Left lung (tissue), 10 donors: Measurements from ENCODE around the gene UTP15. TPM values are rescaled to one million over a fixed set of nuclear protein-coding genes. Genes with fewer than 3 reads are reported as not detected.

ENCODE experiments used
- ATAC-seq: fragments of 200-7000 bp; cut with Tn5 transposase; one replicate; pipeline ENCODE4 v1.9.1; 2020; ENCODE audit warnings: moderate library complexity
- DNase-seq, 4 donors: peaks; one replicate each; pipeline ENCODE4 v3.0.0-alpha.2; 2013 to 2020
- H3K27ac ChIP-seq, 2 donors: fragments of 200-600 bp; sonication (generic) in 1 of 2; one replicate each; pipeline versions ENCODE4 v1.5.0 to v1.8.0; 2020 to 2021
- H3K27me3 ChIP-seq, 2 donors: fragments of 200-600 bp; sonication (generic) in 1 of 2; one replicate each; pipeline versions ENCODE4 v1.5.0 to v1.8.0; 2020 to 2021
- H3K36me3 ChIP-seq, 2 donors: fragments of 200-600 bp; sonication (generic) in 1 of 2; one replicate each; pipeline versions ENCODE4 v1.5.0 to v1.8.0; 2020 to 2021
- H3K4me1 ChIP-seq, 2 donors: fragments of 200-600 bp; one replicate each; pipeline ENCODE4 v1.8.0; 2021
- H3K4me3 ChIP-seq, 2 donors: fragments of 200-600 bp; sonication (generic) in 1 of 2; one replicate each; pipeline versions ENCODE4 v1.5.0 to v1.8.0; 2020 to 2021; ENCODE audit warnings: mild to moderate bottlenecking in 1 of 2
- H3K9me3 ChIP-seq, 2 donors: fragments of 200-600 bp; sonication (generic) in 1 of 2; one replicate each; pipeline versions ENCODE4 v1.5.0 to v1.8.0; 2020 to 2021
- intact Hi-C, 2 donors: fragments of 100-400 bp; cut with DNase I; formaldehyde crosslinking; loops; one replicate each; pipeline versions ENCODE4 v1.11.2 to v1.14.2; 2022
- polyA plus RNA-seq, 6 donors: library from polyadenylated mRNA; unstranded; fragments of 120-200 nt; gene quantifications; one replicate each; pipeline ENCODE4 v1.2.1, GENCODE V29; 2013; ENCODE audit not compliant: insufficient read length in 6 of 6
- total RNA-seq, 2 donors: library from RNA; stranded (reverse); fragmentation: NEBNext Ultra II Directional; extraction: Animal tissue kit (Norgen Biotek cat#: 25700); gene quantifications; one replicate each; pipeline ENCODE4 v1.2.1, GENCODE V29; 2021
- TF ChIP-seq, protein P1 (sequence below), 2 donors: fragments of 200-600 bp; sonication (generic) in 1 of 2; IDR thresholded peaks; one replicate each; pipeline versions ENCODE4 v1.5.0 to v1.8.0; 2021; ENCODE audit warnings: antibody characterized with exemption in 2 of 2
- donor health status: DM: no; HTN: yes; CAD: no.
- donor health status: DM: no; HTN: no; CAD: no.

Gene UTP15
- total and polyA plus RNA-seq, 8 donors: 10.9 to 22.6 (median 17.3) TPM

DNA sequence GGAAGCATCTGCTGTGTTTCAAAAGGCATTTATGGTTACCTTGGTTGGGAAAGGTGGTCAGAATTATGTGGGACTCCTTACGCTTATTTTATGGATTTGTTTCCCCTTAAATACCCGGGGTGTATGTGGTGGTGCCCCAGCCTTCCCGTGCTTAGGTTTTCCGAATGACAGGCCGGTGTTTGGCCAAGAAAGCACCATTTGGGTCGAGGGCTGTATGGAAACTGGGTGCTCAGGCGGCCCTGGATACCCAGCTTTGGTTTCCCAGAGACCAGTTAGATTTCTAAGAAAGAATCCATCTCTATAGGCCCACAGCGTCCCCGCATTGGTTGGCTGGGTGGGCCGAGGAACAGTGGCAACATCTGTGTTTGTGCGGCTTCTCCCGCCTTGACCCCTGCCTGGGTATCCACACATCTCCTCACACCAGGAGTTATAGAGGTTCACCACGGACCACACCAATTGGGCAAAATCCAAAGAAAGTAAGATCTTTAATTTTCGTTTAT lies 61.3 kb downstream of the UTP15 start:
- peak overlapping the region; percentile 53 to 57 for H3K4me3 ChIP-seq
- peaks cover 0 to 16% of the 10 kb centered on the region in 2 donors for H3K4me1 ChIP-seq
- ATAC-seq: no peak
- DNase-seq: no peak
- intact Hi-C loops: no loop called here
- TF ChIP-seq, protein P1, sequence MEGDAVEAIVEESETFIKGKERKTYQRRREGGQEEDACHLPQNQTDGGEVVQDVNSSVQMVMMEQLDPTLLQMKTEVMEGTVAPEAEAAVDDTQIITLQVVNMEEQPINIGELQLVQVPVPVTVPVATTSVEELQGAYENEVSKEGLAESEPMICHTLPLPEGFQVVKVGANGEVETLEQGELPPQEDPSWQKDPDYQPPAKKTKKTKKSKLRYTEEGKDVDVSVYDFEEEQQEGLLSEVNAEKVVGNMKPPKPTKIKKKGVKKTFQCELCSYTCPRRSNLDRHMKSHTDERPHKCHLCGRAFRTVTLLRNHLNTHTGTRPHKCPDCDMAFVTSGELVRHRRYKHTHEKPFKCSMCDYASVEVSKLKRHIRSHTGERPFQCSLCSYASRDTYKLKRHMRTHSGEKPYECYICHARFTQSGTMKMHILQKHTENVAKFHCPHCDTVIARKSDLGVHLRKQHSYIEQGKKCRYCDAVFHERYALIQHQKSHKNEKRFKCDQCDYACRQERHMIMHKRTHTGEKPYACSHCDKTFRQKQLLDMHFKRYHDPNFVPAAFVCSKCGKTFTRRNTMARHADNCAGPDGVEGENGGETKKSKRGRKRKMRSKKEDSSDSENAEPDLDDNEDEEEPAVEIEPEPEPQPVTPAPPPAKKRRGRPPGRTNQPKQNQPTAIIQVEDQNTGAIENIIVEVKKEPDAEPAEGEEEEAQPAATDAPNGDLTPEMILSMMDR (IDR thresholded peaks at IDR 0.05): no peak
- peaks cover 0 to 47% of the 10 kb centered on the region in 2 donors for H3K27me3 ChIP-seq
- H3K36me3 ChIP-seq: no peaks in the 10 kb centered on the region
- no peaks in the 10 kb centered on the region for H3K9me3 ChIP-seq
- H3K27ac ChIP-seq: no peak overlapping the region

DNA sequence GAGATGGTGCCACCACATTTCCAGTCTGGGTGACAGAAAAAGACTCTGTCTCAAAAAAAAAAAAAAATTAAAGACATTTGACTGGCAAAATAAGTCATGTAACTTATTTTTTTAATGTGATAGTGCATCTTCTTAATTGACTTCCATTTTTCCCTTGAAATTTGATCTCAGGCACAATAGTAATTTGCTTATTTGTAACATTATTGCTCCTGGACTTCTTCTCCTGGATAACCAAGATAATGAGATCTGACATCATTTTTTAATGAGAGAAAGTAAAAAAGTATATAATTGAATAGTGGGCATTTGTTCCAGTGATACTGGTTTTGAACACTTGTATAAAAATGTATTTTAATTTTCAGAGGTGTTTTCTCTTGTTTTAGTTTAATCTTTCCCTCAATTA lies 63.9 kb downstream of the UTP15 start:
- no peak overlapping the region for H3K4me3 ChIP-seq
- intact Hi-C loops: no loop called here
- H3K9me3 ChIP-seq: no peaks in the 10 kb centered on the region
- no peak for DNase-seq
- no peak for ATAC-seq
- H3K27me3 ChIP-seq: peaks cover 0 to 47% of the 10 kb centered on the region in 2 donors
- no peak overlapping the region for H3K27ac ChIP-seq
- H3K36me3 ChIP-seq: no peaks in the 10 kb centered on the region
- TF ChIP-seq, protein P1 (IDR thresholded peaks at IDR 0.05): no peak
- H3K4me1 ChIP-seq: peaks cover 0 to 16% of the 10 kb centered on the region in 2 donors

DNA sequence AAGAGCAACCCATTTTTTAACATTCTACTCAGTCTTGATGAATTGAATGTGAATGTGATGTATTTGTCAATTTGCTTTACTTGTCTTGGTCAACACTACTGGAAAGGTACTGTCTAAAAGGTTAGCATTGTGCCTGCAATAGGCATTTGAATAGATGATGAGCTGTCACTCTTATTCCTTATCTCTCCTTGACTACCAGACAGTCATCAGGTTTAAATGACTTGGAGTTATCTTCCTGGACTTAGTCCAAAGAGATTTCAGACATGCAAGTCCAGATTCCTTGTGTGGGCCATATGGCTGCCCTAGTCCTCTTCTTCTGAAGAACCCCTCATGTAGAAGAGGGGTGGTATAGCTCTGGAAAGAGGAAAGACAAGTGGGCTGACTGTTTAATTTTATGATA lies 65.2 kb downstream of the UTP15 start:
- Histone ChIP-seq H3K36me3 (no peaks in the 10 kb centered on the region), H3K27ac (no peak overlapping the region), H3K4me3 (no peak overlapping the region), H3K9me3 (no peaks in the 10 kb centered on the region), H3K27me3 (peaks cover 0 to 34% of the 10 kb centered on the region in 2 donors), H3K4me1 (peaks cover 0 to 10% of the 10 kb centered on the region in 2 donors)
- TF ChIP-seq, protein P1 (IDR thresholded peaks at IDR 0.05): no peak
- intact Hi-C loops: no loop called here
- DNase-seq (no peak), ATAC-seq (no peak)

DNA sequence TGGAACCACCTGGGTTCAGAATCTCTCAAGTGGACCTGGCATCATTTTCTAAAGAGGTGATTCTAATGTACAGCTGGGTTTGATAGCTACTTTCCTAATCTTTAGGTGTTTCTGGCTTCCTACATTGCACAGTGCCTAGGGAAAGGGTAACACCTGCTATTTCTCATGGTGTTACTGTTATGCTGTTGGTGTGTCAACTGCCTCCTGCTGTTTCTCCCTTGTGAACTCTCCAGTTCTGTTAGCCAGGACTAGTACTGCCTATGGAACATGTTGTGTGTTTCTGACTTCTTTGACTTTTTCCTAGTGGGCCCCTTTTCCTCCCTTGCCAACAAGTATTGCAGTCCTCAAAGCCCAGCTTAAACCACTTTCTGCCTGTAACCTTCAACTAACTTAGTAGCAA lies 66.0 kb downstream of the UTP15 start:
- intact Hi-C loops: no loop called here
- Histone ChIP-seq H3K36me3 (no peaks in the 10 kb centered on the region), H3K4me1 (peaks cover 0 to 5% of the 10 kb centered on the region in 2 donors), H3K27me3 (peaks cover 0 to 26% of the 10 kb centered on the region in 2 donors), H3K9me3 (no peaks in the 10 kb centered on the region), H3K4me3 (no peak overlapping the region), H3K27ac (no peak overlapping the region)
- DNase-seq (no peak), ATAC-seq (no peak)
- TF ChIP-seq, protein P1 (IDR thresholded peaks at IDR 0.05): no peak

Other genes starting within 250 kb of the UTP15 start
- gene FOXD1, start 117.0 kb upstream of the UTP15 start, total RNA-seq: under 1 TPM; 0.10 to 0.29 TPM
- under 1 TPM in 2 of 6 donors, not detected in 4; 0.09 to 0.10 TPM for gene FOXD1, start 117.0 kb upstream of the UTP15 start, polyA plus RNA-seq
- gene BTF3, start 67.3 kb upstream of the UTP15 start, total RNA-seq: 100 to 1,000 TPM; 353 to 421 TPM
- 1,000 to 10,000 TPM in 1 of 6 donors, 100 to 1,000 TPM in 5; 909 to 1,033 (median 954) TPM for gene BTF3, start 67.3 kb upstream of the UTP15 start, polyA plus RNA-seq
- gene ANKRA2, start 104 bp upstream of the UTP15 start, total RNA-seq: 10 to 100 TPM; 11.9 to 13.8 TPM
- gene ANKRA2, start 104 bp upstream of the UTP15 start, polyA plus RNA-seq: 10 to 100 TPM; 55.7 to 94.1 (median 68.9) TPM
- 10 to 100 TPM in 1 of 2 donors, 1 to 10 TPM in 1; 8.4 to 10.5 TPM for gene ARHGEF28, start 60.5 kb downstream of the UTP15 start, total RNA-seq
- gene ARHGEF28, start 60.5 kb downstream of the UTP15 start, polyA plus RNA-seq: 10 to 100 TPM in 4 of 6 donors, 1 to 10 TPM in 2; 8.9 to 16.4 (median 11.3) TPM